Measurements from ENCODE around the gene CARS2. TPM values are rescaled to one million over a fixed set of nuclear protein-coding genes. Genes with fewer than 3 reads are reported as not detected.
"Not testable (repeated sequence)": the region's sequence is repeated elsewhere in the genome, so short reads cannot be mapped to it uniquely, and the experiment has no call there.

The CARS2 gene
- total RNA-seq, 2 experiments from 2014 or later, result 58.9 to 69.5 TPM

- ChIA-PET CTCF (interaction anchor here (1.5 to 1.7 kb wide), 2 partner anchors 20 to 32 kb away, joined by 5 read pairs; no protein-coding TSS in a partner anchor), POLR2A (no interaction called here)
- Mint-ChIP-seq H3K27ac (no peak overlapping the region), H3K27me3 (no peaks in the 10 kb centered on the region), H3K4me1 (no peaks in the 10 kb centered on the region), H3K4me3 (no peak overlapping the region), H3K36me3 (ENCODE audit: low read depth) (peaks cover 24% of the 10 kb centered on the region), H3K9me3 (no peaks in the 10 kb centered on the region)
- no peak for DNase-seq
These were observed 21.4 kb downstream of the CARS2 start for GRCh38 chr13:110684388-110685056.

GRCh38 chr13:110683921-110684320 lies 22.0 kb downstream of the CARS2 start:
- Mint-ChIP-seq H3K27ac (no peak overlapping the region), H3K4me3 (no peak overlapping the region), H3K27me3 (no peaks in the 10 kb centered on the region), H3K36me3 (ENCODE audit: low read depth) (peaks cover 27% of the 10 kb centered on the region), H3K9me3 (no peaks in the 10 kb centered on the region), H3K4me1 (no peaks in the 10 kb centered on the region)
- POLR2A ChIA-PET, result no interaction called here
- DNase-seq, result no peak
- CTCF ChIA-PET, result interaction anchor here (0.5 to 1.7 kb wide), 3 partner anchors 21 to 1596 kb away, joined by 5 to 6 read pairs (median 5); no protein-coding TSS in a partner anchor

GRCh38 chr13:110683203-110683883 lies 22.6 kb downstream of the CARS2 start:
- ChIA-PET POLR2A (no interaction called here), CTCF (interaction anchor here (0.5 to 1.7 kb wide), 5 partner anchors 10 to 1595 kb away, joined by 3 to 6 read pairs (median 5); no protein-coding TSS in a partner anchor)
- H3K4me1 Mint-ChIP-seq, result no peaks in the 10 kb centered on the region
- peaks cover 33% of the 10 kb centered on the region for H3K36me3 Mint-ChIP-seq (ENCODE audit: low read depth)
- H3K9me3 Mint-ChIP-seq, result no peaks in the 10 kb centered on the region
- DNase-seq, result peak; percentile 54
- H3K4me3 Mint-ChIP-seq, result no peak overlapping the region
- H3K27ac Mint-ChIP-seq, result no peak overlapping the region
- H3K27me3 Mint-ChIP-seq, result no peaks in the 10 kb centered on the region

GRCh38 chr13:110682746-110683145 lies 23.2 kb downstream of the CARS2 start:
- H3K4me3 Mint-ChIP-seq, result no peak overlapping the region
- no peak overlapping the region for H3K27ac Mint-ChIP-seq
- no peak for DNase-seq
- no peaks in the 10 kb centered on the region for H3K9me3 Mint-ChIP-seq
- H3K4me1 Mint-ChIP-seq, result no peaks in the 10 kb centered on the region
- H3K27me3 Mint-ChIP-seq, result no peaks in the 10 kb centered on the region
- ChIA-PET CTCF (interaction anchor here (0.6 to 1.5 kb wide), 3 partner anchors 11 to 87 kb away, joined by 3 to 5 read pairs (median 4); no protein-coding TSS in a partner anchor), POLR2A (no interaction called here)
- peaks cover 38% of the 10 kb centered on the region for H3K36me3 Mint-ChIP-seq (ENCODE audit: low read depth)

GRCh38 chr13:110681868-110682550 lies 23.9 kb downstream of the CARS2 start:
- Mint-ChIP-seq H3K27ac (no peak overlapping the region), H3K4me1 (no peaks in the 10 kb centered on the region), H3K36me3 (ENCODE audit: low read depth) (peaks cover 38% of the 10 kb centered on the region), H3K27me3 (no peaks in the 10 kb centered on the region), H3K4me3 (no peak overlapping the region), H3K9me3 (no peaks in the 10 kb centered on the region)
- ChIA-PET POLR2A (no interaction called here), CTCF (interaction anchor here (1.3 to 1.5 kb wide), 2 partner anchors 12 kb away, joined by 4 read pairs; no protein-coding TSS in a partner anchor)
- DNase-seq, result no peak

- DNase-seq, result peak; percentile 22
- H3K27me3 Mint-ChIP-seq, result no peaks in the 10 kb centered on the region
- H3K27ac Mint-ChIP-seq, result no peak overlapping the region
- ChIA-PET POLR2A (no interaction called here), CTCF (interaction anchor here (0.6 to 1.5 kb wide), 4 partner anchors 11 to 92 kb away, joined by 3 to 4 read pairs (median 3); no protein-coding TSS in a partner anchor)
- no peaks in the 10 kb centered on the region for H3K9me3 Mint-ChIP-seq
- no peaks in the 10 kb centered on the region for H3K4me1 Mint-ChIP-seq
- H3K4me3 Mint-ChIP-seq, result no peak overlapping the region
- H3K36me3 Mint-ChIP-seq (ENCODE audit: low read depth), result peaks cover 48% of the 10 kb centered on the region
These were observed 25.1 kb downstream of the CARS2 start for GRCh38 chr13:110680852-110681251.

GRCh38 chr13:110677731-110678545 lies 28.0 kb downstream of the CARS2 start:
- Mint-ChIP-seq H3K27me3 (no peaks in the 10 kb centered on the region), H3K9me3 (no peaks in the 10 kb centered on the region), H3K4me3 (no peak overlapping the region), H3K27ac (no peak overlapping the region), H3K36me3 (ENCODE audit: low read depth) (peaks cover 68% of the 10 kb centered on the region), H3K4me1 (no peaks in the 10 kb centered on the region)
- no peak for DNase-seq
- CTCF ChIA-PET, result no interaction called here
- POLR2A ChIA-PET, result no interaction called here

- Mint-ChIP-seq H3K27me3 (no peaks in the 10 kb centered on the region), H3K4me1 (no peaks in the 10 kb centered on the region), H3K36me3 (ENCODE audit: low read depth) (peaks cover 73% of the 10 kb centered on the region), H3K4me3 (no peak overlapping the region), H3K9me3 (no peaks in the 10 kb centered on the region), H3K27ac (no peak overlapping the region)
- no peak for DNase-seq
- CTCF ChIA-PET, result interaction anchor here (0.6 to 0.8 kb wide), 2 partner anchors 10 to 21 kb away, joined by 3 read pairs; no protein-coding TSS in a partner anchor
- POLR2A ChIA-PET, result no interaction called here
These were observed 29.0 kb downstream of the CARS2 start for GRCh38 chr13:110676595-110677587.

- H3K27ac Mint-ChIP-seq, H3K27me3 Mint-ChIP-seq, H3K4me3 Mint-ChIP-seq, POLR2A ChIA-PET, DNase-seq, H3K9me3 Mint-ChIP-seq: not testable (repeated sequence)
- CTCF ChIA-PET, result interaction anchor here (1.7 kb wide), 1 partner anchor 11 kb away, joined by 4 read pairs; no protein-coding TSS in a partner anchor
- peaks cover 10% of the 10 kb centered on the region for H3K4me1 Mint-ChIP-seq
- H3K36me3 Mint-ChIP-seq (ENCODE audit: low read depth), result peaks cover 73% of the 10 kb centered on the region
These were observed 36.1 kb downstream of the CARS2 start for GRCh38 chr13:110669814-110670213.

- POLR2A ChIA-PET, result no interaction called here
- Mint-ChIP-seq H3K4me3 (no peak overlapping the region), H3K27me3 (no peaks in the 10 kb centered on the region), H3K27ac (no peak overlapping the region), H3K4me1 (peaks cover 10% of the 10 kb centered on the region), H3K36me3 (ENCODE audit: low read depth) (peaks cover 69% of the 10 kb centered on the region), H3K9me3 (no peaks in the 10 kb centered on the region)
- CTCF ChIA-PET, result interaction anchor here (0.7 to 1.7 kb wide), 2 partner anchors 12 to 24 kb away, joined by 3 to 4 read pairs; no protein-coding TSS in a partner anchor
- no peak for DNase-seq
These were observed 36.9 kb downstream of the CARS2 start for GRCh38 chr13:110669036-110669435.

- POLR2A ChIA-PET, result no interaction called here
- CTCF ChIA-PET, result interaction anchor here (1.3 kb wide), 1 partner anchor 12 kb away, joined by 3 read pairs; no protein-coding TSS in a partner anchor
- Mint-ChIP-seq H3K27me3 (no peaks in the 10 kb centered on the region), H3K9me3 (no peaks in the 10 kb centered on the region), H3K4me1 (peaks cover 10% of the 10 kb centered on the region), H3K36me3 (ENCODE audit: low read depth) (peaks cover 72% of the 10 kb centered on the region), H3K27ac (no peak overlapping the region), H3K4me3 (no peak overlapping the region)
- DNase-seq, result no peak
These were observed 39.7 kb downstream of the CARS2 start for GRCh38 chr13:110666255-110666533.

Data from activated CD4-positive, alpha-beta T cell treated with anti-CD3 and anti-CD28 coated beads, Interleukin-2, amount 10 ng/mL, durations not matched to agents 7 days and 5 days (primary cell).